ENCODE data around the gene WASF3.

- TF ChIP-seq EP300 (IDR thresholded peaks at IDR 0.05; ENCODE audit: low read depth) (no peak), POLR2A (IDR thresholded peaks at IDR 0.05) (no peak), CTCF (IDR thresholded peaks at IDR 0.05) (no peak), POLR2AphosphoS5 (IDR thresholded peaks at IDR 0.05) (no peak)
Measured at GRCh38 chr13:26599403-26599802, 41.9 kb downstream of the WASF3 start.

Data from transverse colon (tissue), 4 donors.